Astrocyte (in vitro differentiated cells and primary cell): ENCODE results near the gene SHC4.

ENCODE experiments used
- EZH2 ChIP-seq: IDR thresholded peaks from 2 replicates; pipeline ENCODE4 v1.6.1; 2012; ENCODE audit warnings: mild to moderate bottlenecking, low read length, inconsistent platforms; ENCODE audit not compliant: insufficient read depth
- TF ChIP-seq, protein P1 (sequence below): IDR thresholded peaks from 2 replicates; pipeline ENCODE4 v1.5.1; 2011; ENCODE audit warnings: low read depth, mild to moderate bottlenecking, inconsistent platforms, low read length, moderate library complexity; ENCODE audit not compliant: insufficient read depth

DNA sequence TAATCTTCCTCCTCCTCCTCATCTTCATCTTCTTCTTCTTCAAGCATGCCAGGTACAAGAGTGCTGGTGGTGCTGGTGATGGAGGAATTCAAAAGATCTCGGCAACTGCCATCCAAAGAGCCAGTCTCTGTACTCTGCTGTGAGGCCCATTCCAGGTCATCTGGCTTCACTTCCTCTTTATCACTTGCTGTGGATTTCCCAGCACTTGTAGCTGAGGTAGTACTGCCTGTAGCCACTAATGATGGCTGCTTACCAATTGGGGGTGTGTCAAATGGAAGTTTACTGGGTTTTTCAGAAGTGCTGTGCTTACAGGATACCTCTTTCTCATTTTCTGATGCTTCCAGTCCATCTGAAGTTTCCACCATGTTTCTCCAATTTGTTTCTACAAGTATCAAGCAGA is 28.8 kb upstream of the SHC4 start:
- TF ChIP-seq, protein P1, sequence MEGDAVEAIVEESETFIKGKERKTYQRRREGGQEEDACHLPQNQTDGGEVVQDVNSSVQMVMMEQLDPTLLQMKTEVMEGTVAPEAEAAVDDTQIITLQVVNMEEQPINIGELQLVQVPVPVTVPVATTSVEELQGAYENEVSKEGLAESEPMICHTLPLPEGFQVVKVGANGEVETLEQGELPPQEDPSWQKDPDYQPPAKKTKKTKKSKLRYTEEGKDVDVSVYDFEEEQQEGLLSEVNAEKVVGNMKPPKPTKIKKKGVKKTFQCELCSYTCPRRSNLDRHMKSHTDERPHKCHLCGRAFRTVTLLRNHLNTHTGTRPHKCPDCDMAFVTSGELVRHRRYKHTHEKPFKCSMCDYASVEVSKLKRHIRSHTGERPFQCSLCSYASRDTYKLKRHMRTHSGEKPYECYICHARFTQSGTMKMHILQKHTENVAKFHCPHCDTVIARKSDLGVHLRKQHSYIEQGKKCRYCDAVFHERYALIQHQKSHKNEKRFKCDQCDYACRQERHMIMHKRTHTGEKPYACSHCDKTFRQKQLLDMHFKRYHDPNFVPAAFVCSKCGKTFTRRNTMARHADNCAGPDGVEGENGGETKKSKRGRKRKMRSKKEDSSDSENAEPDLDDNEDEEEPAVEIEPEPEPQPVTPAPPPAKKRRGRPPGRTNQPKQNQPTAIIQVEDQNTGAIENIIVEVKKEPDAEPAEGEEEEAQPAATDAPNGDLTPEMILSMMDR, result no peak
- no peak for TF ChIP-seq EZH2
